ENCODE data around the gene HSD17B12. TPM values are rescaled to one million over a fixed set of nuclear protein-coding genes. Genes with fewer than 3 reads are reported as not detected.

The HSD17B12 gene
- total RNA-seq, 5 donors from 2014 or later (not counting 1 experiment from before 2014, with no cell fraction given) = 17.9 to 25.6 (median 23.8) TPM

DNA sequence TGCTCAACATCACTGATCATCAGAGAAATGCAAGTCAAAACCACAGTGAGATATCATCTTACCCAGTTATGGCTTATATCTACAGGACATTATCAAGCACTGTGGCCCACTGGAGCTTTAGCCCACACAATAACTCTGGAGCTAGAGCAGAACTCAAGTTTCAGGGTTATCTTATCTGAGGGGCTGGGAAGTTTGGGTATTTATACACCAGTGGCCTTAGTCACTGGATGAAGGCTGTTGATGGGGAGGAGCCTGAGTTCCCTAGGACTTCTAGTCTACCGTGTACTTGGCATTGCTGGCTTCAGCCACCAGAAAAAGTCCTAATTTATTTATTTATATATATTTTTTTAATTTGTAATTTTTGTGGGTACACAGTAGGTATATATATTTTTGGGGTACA is 19.3 kb downstream of the HSD17B12 start:
- Histone ChIP-seq H3K4me1 (ENCODE audit: control insufficient read depth in 1 of 2, extremely low read depth in 1 of 2, insufficient read depth in 2 of 2, low read length in 2 of 2) (no peaks in the 10 kb centered on the region), H3K27me3 (replicated peaks in 1 of 2; ENCODE audit: control insufficient read depth in 2 of 2, extremely low read depth in 1 of 2, insufficient read depth in 2 of 2, low read length in 1 of 2) (no peaks in the 10 kb centered on the region), H3K36me3 (ENCODE audit: control insufficient read depth in 2 of 2, extremely low read depth in 1 of 2, insufficient read depth in 1 of 2, low read length in 1 of 2) (no peaks in the 10 kb centered on the region), H3K27ac (ENCODE audit: low read length) (no peak overlapping the region), H3K4me3 (ENCODE audit: control insufficient read depth in 1 of 2, extremely low read depth in 1 of 2, low read length in 1 of 2) (no peak overlapping the region), H3K9me3 (no peaks in the 10 kb centered on the region)
- POLR2A ChIA-PET = no interaction called here
- no peak overlapping the region for H3K4me3 Mint-ChIP-seq
- DNase-seq (no peak), ATAC-seq (replicated peaks in 1 of 4) (no peak)
- H3K27me3 Mint-ChIP-seq = no peaks in the 10 kb centered on the region
- CTCF ChIA-PET = no interaction called here
- H3K4me1 Mint-ChIP-seq = peaks cover 7 to 9% (median 8%) of the 10 kb centered on the region in 3 donors
- no CpG with 5 or more reads among the region's 1 CpG for WGBS (ENCODE audit: insufficient coverage)
- peaks cover 4 to 17% (median 12%) of the 10 kb centered on the region in 3 donors for H3K9me3 Mint-ChIP-seq
- peaks cover 40% of the 10 kb centered on the region for H3K36me3 Mint-ChIP-seq
- H3K27ac Mint-ChIP-seq = no peak overlapping the region

DNA sequence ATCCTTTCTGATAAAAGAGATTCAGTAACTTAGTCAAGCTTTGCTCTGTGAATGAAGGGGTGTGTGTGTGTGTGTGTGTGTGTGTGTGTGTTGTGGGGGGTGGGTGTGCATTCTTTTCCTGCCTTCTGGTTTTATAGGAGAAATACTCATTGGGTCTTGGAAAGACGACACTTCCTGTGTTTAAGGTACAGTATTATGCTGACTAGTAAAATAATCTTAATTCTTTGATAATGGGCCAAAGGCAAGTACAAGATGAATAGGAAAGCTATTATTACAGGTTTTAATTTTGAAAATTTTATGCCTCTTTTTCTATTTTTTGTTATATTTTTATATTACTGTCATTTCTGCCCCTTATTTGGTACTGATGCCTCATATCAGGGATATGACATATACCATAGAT is 26.1 kb downstream of the HSD17B12 start:
- H3K4me3 ChIP-seq (ENCODE audit: control insufficient read depth in 1 of 2, extremely low read depth in 1 of 2, low read length in 1 of 2) = no peak overlapping the region
- H3K27ac Mint-ChIP-seq = no peak overlapping the region
- H3K36me3 Mint-ChIP-seq = peaks cover 13% of the 10 kb centered on the region
- H3K4me1 ChIP-seq (ENCODE audit: control insufficient read depth in 1 of 2, extremely low read depth in 1 of 2, insufficient read depth in 2 of 2, low read length in 2 of 2) = no peaks in the 10 kb centered on the region
- H3K4me3 Mint-ChIP-seq = no peak overlapping the region
- H3K36me3 ChIP-seq (ENCODE audit: control insufficient read depth in 2 of 2, extremely low read depth in 1 of 2, insufficient read depth in 1 of 2, low read length in 1 of 2) = no peaks in the 10 kb centered on the region
- H3K4me1 Mint-ChIP-seq = peaks cover 0 to 4% (median 2%) of the 10 kb centered on the region in 3 donors
- no peak overlapping the region for H3K27ac ChIP-seq (ENCODE audit: low read length)
- H3K9me3 Mint-ChIP-seq = peaks cover 0 to 6% (median under 1%) of the 10 kb centered on the region in 3 donors
- WGBS (ENCODE audit: insufficient coverage) = no CpG with 5 or more reads among the region's 1 CpG
- no peak for ATAC-seq (replicated peaks in 1 of 4)
- H3K27me3 ChIP-seq (replicated peaks in 1 of 2; ENCODE audit: control insufficient read depth in 2 of 2, extremely low read depth in 1 of 2, insufficient read depth in 2 of 2, low read length in 1 of 2) = no peaks in the 10 kb centered on the region
- ChIA-PET POLR2A (no interaction called here), CTCF (no interaction called here)
- H3K9me3 ChIP-seq = no peaks in the 10 kb centered on the region
- no peak for DNase-seq
- H3K27me3 Mint-ChIP-seq = no peaks in the 10 kb centered on the region

DNA sequence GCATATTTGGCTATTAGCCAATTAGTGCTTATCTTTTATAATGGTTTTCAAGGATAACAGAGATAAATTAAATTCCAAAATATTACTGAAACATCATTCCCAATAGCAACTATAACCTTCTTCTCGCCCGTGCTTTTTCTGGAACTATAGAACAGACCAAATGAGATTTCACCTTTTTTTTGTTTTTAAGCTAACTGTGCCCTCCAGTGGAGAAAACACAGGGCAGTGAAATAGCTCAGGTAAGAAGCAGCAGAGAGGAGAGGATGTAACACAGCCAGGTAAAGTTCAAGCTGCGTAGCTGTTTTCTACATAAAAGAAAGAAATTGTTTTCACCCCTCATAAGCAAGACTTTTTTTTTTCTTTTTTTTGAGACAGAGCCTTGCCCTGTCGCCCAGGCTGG is 28.2 kb downstream of the HSD17B12 start:
- peaks cover 18% of the 10 kb centered on the region for H3K36me3 Mint-ChIP-seq
- H3K4me3 Mint-ChIP-seq = no peak overlapping the region
- no peaks in the 10 kb centered on the region for H3K27me3 Mint-ChIP-seq
- WGBS (ENCODE audit: insufficient coverage) = no CpG with 5 or more reads among the region's 4 CpGs
- ChIA-PET POLR2A (no interaction called here), CTCF (interaction anchor here in 1 of 2 donors (0.6 kb wide), 1 partner anchor 430 kb away, joined by 3 read pairs; no protein-coding TSS in a partner anchor)
- H3K9me3 ChIP-seq = no peaks in the 10 kb centered on the region
- no peaks in the 10 kb centered on the region for H3K27me3 ChIP-seq (replicated peaks in 1 of 2; ENCODE audit: control insufficient read depth in 2 of 2, extremely low read depth in 1 of 2, insufficient read depth in 2 of 2, low read length in 1 of 2)
- DNase-seq (peak in 1 of 35 experiments; percentile 6), ATAC-seq (replicated peaks in 1 of 4) (no peak)
- H3K27ac ChIP-seq (ENCODE audit: low read length) = no peak overlapping the region
- H3K4me3 ChIP-seq (ENCODE audit: control insufficient read depth in 1 of 2, extremely low read depth in 1 of 2, low read length in 1 of 2) = no peak overlapping the region
- H3K36me3 ChIP-seq (ENCODE audit: control insufficient read depth in 2 of 2, extremely low read depth in 1 of 2, insufficient read depth in 1 of 2, low read length in 1 of 2) = no peaks in the 10 kb centered on the region
- peaks cover 6 to 7% (median 6%) of the 10 kb centered on the region in 3 donors for H3K4me1 Mint-ChIP-seq
- H3K9me3 Mint-ChIP-seq = peaks cover 0 to 5% (median 4%) of the 10 kb centered on the region in 3 donors
- no peaks in the 10 kb centered on the region for H3K4me1 ChIP-seq (ENCODE audit: control insufficient read depth in 1 of 2, extremely low read depth in 1 of 2, insufficient read depth in 2 of 2, low read length in 2 of 2)
- no peak overlapping the region for H3K27ac Mint-ChIP-seq

- H3K4me3 Mint-ChIP-seq = no peak overlapping the region
- H3K9me3 ChIP-seq = no peaks in the 10 kb centered on the region
- POLR2A ChIA-PET = no interaction called here
- no peaks in the 10 kb centered on the region for H3K27me3 ChIP-seq (replicated peaks in 1 of 2; ENCODE audit: control insufficient read depth in 2 of 2, extremely low read depth in 1 of 2, insufficient read depth in 2 of 2, low read length in 1 of 2)
- ATAC-seq (replicated peaks in 1 of 4) (no peak), DNase-seq (no peak)
- CTCF ChIA-PET = no interaction called here
- no peak overlapping the region for H3K27ac Mint-ChIP-seq
- no peak overlapping the region for H3K4me3 ChIP-seq (ENCODE audit: control insufficient read depth in 1 of 2, extremely low read depth in 1 of 2, low read length in 1 of 2)
- peaks cover 14% of the 10 kb centered on the region for H3K36me3 Mint-ChIP-seq
- no peaks in the 10 kb centered on the region for H3K36me3 ChIP-seq (ENCODE audit: control insufficient read depth in 2 of 2, extremely low read depth in 1 of 2, insufficient read depth in 1 of 2, low read length in 1 of 2)
- 100% methylated on average over 1 of the region's 1 CpG for WGBS (ENCODE audit: insufficient coverage)
- H3K4me1 Mint-ChIP-seq = peaks cover 5 to 6% (median 6%) of the 10 kb centered on the region in 3 donors
- H3K27me3 Mint-ChIP-seq = no peaks in the 10 kb centered on the region
- H3K27ac ChIP-seq (ENCODE audit: low read length) = no peak overlapping the region
- H3K9me3 Mint-ChIP-seq = peaks cover 0 to 5% (median 4%) of the 10 kb centered on the region in 3 donors
- H3K4me1 ChIP-seq (ENCODE audit: control insufficient read depth in 1 of 2, extremely low read depth in 1 of 2, insufficient read depth in 2 of 2, low read length in 2 of 2) = no peaks in the 10 kb centered on the region
Observed at GRCh38 chr11:43709689-43710088, 29.2 kb downstream of the HSD17B12 start.

DNA sequence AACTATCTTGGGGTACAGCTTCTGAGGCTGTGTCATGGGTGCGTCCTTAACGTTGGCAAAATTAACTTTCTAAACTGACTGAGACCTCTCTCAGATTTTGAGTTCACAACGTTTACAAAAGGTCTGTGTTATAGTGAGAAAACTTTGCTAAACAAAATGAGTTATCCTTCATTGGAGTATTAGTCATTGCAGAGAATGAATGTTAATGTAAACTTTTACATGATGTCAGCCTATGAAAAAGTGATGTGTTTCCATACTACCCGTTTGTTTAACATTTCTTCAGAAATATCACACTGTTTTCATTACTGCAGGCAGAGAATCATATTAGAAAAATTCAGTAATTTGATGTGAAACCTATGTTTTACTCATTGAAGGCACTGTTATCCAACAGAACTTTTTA is 32.1 kb downstream of the HSD17B12 start:
- no CpG with 5 or more reads among the region's 4 CpGs for WGBS (ENCODE audit: insufficient coverage)
- ChIA-PET POLR2A (no interaction called here), CTCF (no interaction called here)
- no peak for ATAC-seq (replicated peaks in 1 of 4)
- Histone ChIP-seq H3K9me3 (no peaks in the 10 kb centered on the region), H3K36me3 (ENCODE audit: control insufficient read depth in 2 of 2, extremely low read depth in 1 of 2, insufficient read depth in 1 of 2, low read length in 1 of 2) (no peaks in the 10 kb centered on the region), H3K27ac (ENCODE audit: low read length) (no peak overlapping the region), H3K27me3 (replicated peaks in 1 of 2; ENCODE audit: control insufficient read depth in 2 of 2, extremely low read depth in 1 of 2, insufficient read depth in 2 of 2, low read length in 1 of 2) (no peaks in the 10 kb centered on the region), H3K4me3 (ENCODE audit: control insufficient read depth in 1 of 2, extremely low read depth in 1 of 2, low read length in 1 of 2) (no peak overlapping the region), H3K4me1 (ENCODE audit: control insufficient read depth in 1 of 2, extremely low read depth in 1 of 2, insufficient read depth in 2 of 2, low read length in 2 of 2) (no peaks in the 10 kb centered on the region)
- no peak for DNase-seq
- Mint-ChIP-seq H3K27ac (no peak overlapping the region), H3K27me3 (no peaks in the 10 kb centered on the region), H3K4me1 (peaks cover 5 to 6% (median 6%) of the 10 kb centered on the region in 3 donors), H3K36me3 (peaks cover 14% of the 10 kb centered on the region), H3K4me3 (no peak overlapping the region), H3K9me3 (peaks cover 0 to 5% (median 4%) of the 10 kb centered on the region in 3 donors)

DNA sequence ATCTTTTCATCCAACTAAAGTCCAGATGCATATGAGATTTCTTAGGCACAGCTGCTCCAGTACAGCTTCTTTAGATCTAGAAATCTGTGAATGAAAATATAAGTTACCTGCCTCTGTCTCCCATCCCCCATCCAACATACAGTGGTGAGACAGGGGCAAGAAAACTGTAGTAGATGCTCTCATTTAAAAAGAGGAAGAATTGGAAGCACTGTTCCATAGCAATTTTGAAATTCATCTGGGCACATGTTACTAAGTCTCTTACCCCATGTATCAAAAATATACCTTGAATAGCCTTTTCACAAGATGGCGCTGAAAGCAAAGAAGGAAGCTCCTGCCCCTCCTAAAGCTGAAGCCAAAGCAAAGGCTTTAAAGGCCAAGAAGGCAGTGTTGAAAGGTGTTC is 37.8 kb downstream of the HSD17B12 start:
- 100% methylated on average over 1 of the region's 1 CpG for WGBS (ENCODE audit: insufficient coverage)

GRCh38 chr11:43723617-43724016 is 43.1 kb downstream of the HSD17B12 start:
- ATAC-seq (replicated peaks in 1 of 4) = no peak
- no peaks in the 10 kb centered on the region for H3K27me3 ChIP-seq (replicated peaks in 1 of 2; ENCODE audit: control insufficient read depth in 2 of 2, extremely low read depth in 1 of 2, insufficient read depth in 2 of 2, low read length in 1 of 2)
- H3K4me3 ChIP-seq (ENCODE audit: control insufficient read depth in 1 of 2, extremely low read depth in 1 of 2, low read length in 1 of 2) = no peak overlapping the region
- Mint-ChIP-seq H3K4me3 (no peak overlapping the region), H3K4me1 (peaks cover 0 to 15% (median 1%) of the 10 kb centered on the region in 3 donors), H3K36me3 (peaks cover 24% of the 10 kb centered on the region), H3K27me3 (no peaks in the 10 kb centered on the region), H3K27ac (no peak overlapping the region), H3K9me3 (peaks cover 0 to 3% (median 0%) of the 10 kb centered on the region in 3 donors)
- ChIA-PET POLR2A (no interaction called here), CTCF (no interaction called here)
- no peaks in the 10 kb centered on the region for H3K36me3 ChIP-seq (ENCODE audit: control insufficient read depth in 2 of 2, extremely low read depth in 1 of 2, insufficient read depth in 1 of 2, low read length in 1 of 2)
- DNase-seq = no peak
- H3K27ac ChIP-seq (ENCODE audit: low read length) = no peak overlapping the region
- H3K4me1 ChIP-seq (ENCODE audit: control insufficient read depth in 1 of 2, extremely low read depth in 1 of 2, insufficient read depth in 2 of 2, low read length in 2 of 2) = no peaks in the 10 kb centered on the region
- no CpG with 5 or more reads among the region's 3 CpGs for WGBS (ENCODE audit: insufficient coverage)
- no peaks in the 10 kb centered on the region for H3K9me3 ChIP-seq

More for the DNA sequence above, 37.8 kb downstream of the HSD17B12 start:
- ATAC-seq (replicated peaks in 1 of 4) = no peak
- Histone ChIP-seq H3K27me3 (replicated peaks in 1 of 2; ENCODE audit: control insufficient read depth in 2 of 2, extremely low read depth in 1 of 2, insufficient read depth in 2 of 2, low read length in 1 of 2) (no peaks in the 10 kb centered on the region), H3K4me3 (ENCODE audit: control insufficient read depth in 1 of 2, extremely low read depth in 1 of 2, low read length in 1 of 2) (no peak overlapping the region), H3K27ac (ENCODE audit: low read length) (no peak overlapping the region), H3K4me1 (ENCODE audit: control insufficient read depth in 1 of 2, extremely low read depth in 1 of 2, insufficient read depth in 2 of 2, low read length in 2 of 2) (no peaks in the 10 kb centered on the region), H3K9me3 (no peaks in the 10 kb centered on the region), H3K36me3 (ENCODE audit: control insufficient read depth in 2 of 2, extremely low read depth in 1 of 2, insufficient read depth in 1 of 2, low read length in 1 of 2) (no peaks in the 10 kb centered on the region)
- H3K4me1 Mint-ChIP-seq = peaks cover 1 to 15% (median 3%) of the 10 kb centered on the region in 3 donors
- no peak overlapping the region for H3K4me3 Mint-ChIP-seq
- no peak overlapping the region for H3K27ac Mint-ChIP-seq
- no peaks in the 10 kb centered on the region for H3K27me3 Mint-ChIP-seq
- peaks cover 22% of the 10 kb centered on the region for H3K36me3 Mint-ChIP-seq
- no peak for DNase-seq
- H3K9me3 Mint-ChIP-seq = peaks cover 0 to 8% (median 6%) of the 10 kb centered on the region in 3 donors
- ChIA-PET CTCF (no interaction called here), POLR2A (no interaction called here)
